Panc1 (cell line): ENCODE data around the gene AIFM3. TPM values are rescaled to one million over a fixed set of nuclear protein-coding genes. Genes with fewer than 3 reads are reported as not detected.

ENCODE experiments used
- ATAC-seq: fragments of 200-7000 bp; cut with Tn5 transposase; 2 replicates; pipeline ENCODE4 v1.9.1; 2020; ENCODE audit warnings: mild to moderate bottlenecking, moderate library complexity
- BruUV-seq: library from RNA; stranded (reverse); fragments of 400-500 nt; replicated peaks from 2 replicates; lab custom pipeline; 2021; lab: Mats Ljungman, UMichigan
- CTCF ChIA-PET: fragments of 300-600 bp; sonication (Branson Sonifier 250); formaldehyde crosslinking; loops from one replicate; lab custom pipeline; 2022; ENCODE audit warnings: antibody characterized with exemption; lab: Charles Lee
- POLR2A ChIA-PET: fragments of 300-600 bp; sonication (Branson Sonifier 250); formaldehyde crosslinking; loops from one replicate; lab custom pipeline; 2022; ENCODE audit warnings: antibody characterized with exemption; lab: Charles Lee
- DNase-seq: peaks from one replicate; pipeline ENCODE4 v3.0.0-alpha.2; 2010; ENCODE audit warnings: low read depth, low spot score
- H3K27ac ChIP-seq: 2 replicates; pipeline ENCODE4 v1.5.1; 2011; ENCODE audit warnings: mild to moderate bottlenecking, low read length, inconsistent platforms
- H3K27me3 ChIP-seq: fragments of 200-500 bp; sonication (Bioruptor generic); 2 replicates; pipeline ENCODE4 v1.6.0; 2014; ENCODE audit warnings: low read length, inconsistent platforms; ENCODE audit not compliant: control insufficient read depth, insufficient read depth
- H3K36me3 ChIP-seq: fragments of 200-500 bp; sonication (Bioruptor generic); 2 replicates; pipeline ENCODE4 v1.5.1; 2014; ENCODE audit warnings: inconsistent platforms, mild to moderate bottlenecking, low read length, moderate library complexity; ENCODE audit not compliant: control insufficient read depth, insufficient read depth
- H3K4me1 ChIP-seq: 2 replicates; pipeline ENCODE4 v1.5.1; 2011; ENCODE audit warnings: inconsistent platforms, mild to moderate bottlenecking, low read length, moderate library complexity; ENCODE audit not compliant: control insufficient read depth, insufficient read depth
- H3K4me3 ChIP-seq, 2 experiments: 2 replicates each; pipeline ENCODE4 v1.5.1; 2011 to 2012; ENCODE audit warnings: low read depth in 2 of 2, low read length in 2 of 2, mild to moderate bottlenecking in 2 of 2, inconsistent platforms in 1 of 2, moderate library complexity in 1 of 2
- H3K9me3 ChIP-seq: fragments of 200-500 bp; sonication (Bioruptor generic); 2 replicates; pipeline ENCODE4 v1.5.1; 2014; ENCODE audit warnings: low read depth, mild to moderate bottlenecking, inconsistent platforms, low read length, moderate library complexity; ENCODE audit not compliant: control insufficient read depth, insufficient read depth
- CTCF ChIP-seq: fragments of 450-650 bp; IDR thresholded peaks from 2 replicates; pipeline ENCODE4 v1.5.1; 2017; ENCODE audit warnings: mild to moderate bottlenecking
- POLR2AphosphoS5 ChIP-seq: IDR thresholded peaks from 2 replicates; pipeline ENCODE4 v1.6.1; 2012; ENCODE audit warnings: mild to moderate bottlenecking, low read depth, low read length, moderate library complexity
- REST ChIP-seq, 2 experiments: IDR thresholded peaks; 2 replicates each; pipeline ENCODE4 v1.6.1; 2011 to 2012; ENCODE audit warnings: low read depth in 2 of 2, control low read depth in 1 of 2, low read length in 1 of 2, mild to moderate bottlenecking in 1 of 2, moderate library complexity in 1 of 2; ENCODE audit not compliant: insufficient read depth in 1 of 2
- SIN3A ChIP-seq: IDR thresholded peaks from 2 replicates; pipeline ENCODE4 v1.6.1; 2012; ENCODE audit warnings: low read depth, mild to moderate bottlenecking, low read length, moderate library complexity, borderline replicate concordance; ENCODE audit not compliant: insufficient read depth
- TCF7L2 ChIP-seq: IDR thresholded peaks from 2 replicates; pipeline ENCODE4 v1.6.1; 2011; ENCODE audit warnings: mild to moderate bottlenecking, low read depth, low read length, inconsistent platforms
- in situ Hi-C: cut with HindIII; loops from 2 replicates; pipeline ENCODE4 v1.10.0; 2016; ENCODE audit warnings: low sequenced_read_pairs, low pct_unique_long_range_greater_than_20kb
- intact Hi-C: fragments of 100-400 bp; cut with micrococcal nuclease; formaldehyde crosslinking; loops from one replicate; pipeline ENCODE4 v1.10.0; 2022; ENCODE audit not compliant: unreplicated experiment
- total RNA-seq: library from RNA; stranded (reverse); gene quantifications from one replicate; pipeline ENCODE4 v1.2.1, GENCODE V29; 2021; ENCODE audit not compliant: unreplicated experiment

Gene AIFM3
- total RNA-seq, 1 experiment from 2014 or later, result 2.7 TPM

GRCh38 chr22:20927940-20928572 is 39.0 kb upstream of the AIFM3 start:
- ATAC-seq (no peak), DNase-seq (no peak)
- Histone ChIP-seq H3K4me3 (no peak overlapping the region), H3K9me3 (no peaks in the 10 kb centered on the region), H3K27ac (no peak overlapping the region), H3K4me1 (peaks cover 10% of the 10 kb centered on the region; the same call in 1 of the 2 replicates), H3K36me3 (no peaks in the 10 kb centered on the region), H3K27me3 (no peaks in the 10 kb centered on the region)
- TF ChIP-seq POLR2AphosphoS5 (no peak), TCF7L2 (no peak), REST (IDR thresholded peaks at IDR 0.05; ENCODE audit: insufficient read depth in 1 of 2, low read depth in 2 of 2, low read length in 1 of 2) (no peak), CTCF (no peak), SIN3A (no peak)
- intact Hi-C loops (no loop called here), in situ Hi-C loops (no loop called here)
- CTCF ChIA-PET, result interaction anchor here (0.9 kb wide), 1 partner anchor 42 kb away, joined by 5 read pairs; no protein-coding TSS in a partner anchor
- BruUV-seq, result no TSS peak
- POLR2A ChIA-PET, result no interaction called here

- no TSS peak for BruUV-seq
- Histone ChIP-seq H3K4me3 (no peak overlapping the region), H3K9me3 (no peaks in the 10 kb centered on the region), H3K4me1 (peaks cover 10% of the 10 kb centered on the region; the same call in 1 of the 2 replicates), H3K27me3 (no peaks in the 10 kb centered on the region), H3K36me3 (no peaks in the 10 kb centered on the region), H3K27ac (no peak overlapping the region)
- intact Hi-C loops, result no loop called here
- no peak for ATAC-seq
- ChIA-PET POLR2A (no interaction called here), CTCF (no interaction called here)
- no peak for TF ChIP-seq CTCF
- TF ChIP-seq SIN3A, result no peak
- no peak for TF ChIP-seq POLR2AphosphoS5
- no peak for TF ChIP-seq TCF7L2
- no peak for TF ChIP-seq REST (IDR thresholded peaks at IDR 0.05; ENCODE audit: insufficient read depth in 1 of 2, low read depth in 2 of 2, low read length in 1 of 2)
- no peak for DNase-seq
- in situ Hi-C loops, result no loop called here
Observed at GRCh38 chr22:20928573-20928967, 38.5 kb upstream of the AIFM3 start.
